ENCODE data around the gene TMEM272. TPM values are rescaled to one million over a fixed set of nuclear protein-coding genes. Genes with fewer than 3 reads are reported as not detected.

TMEM272 gene
- total and polyA plus RNA-seq, 2 of the 13 experiments (the other 11 are each of a cell fraction or from before 2014, with no cell fraction given), result 0.37 to 0.62 TPM

DNA sequence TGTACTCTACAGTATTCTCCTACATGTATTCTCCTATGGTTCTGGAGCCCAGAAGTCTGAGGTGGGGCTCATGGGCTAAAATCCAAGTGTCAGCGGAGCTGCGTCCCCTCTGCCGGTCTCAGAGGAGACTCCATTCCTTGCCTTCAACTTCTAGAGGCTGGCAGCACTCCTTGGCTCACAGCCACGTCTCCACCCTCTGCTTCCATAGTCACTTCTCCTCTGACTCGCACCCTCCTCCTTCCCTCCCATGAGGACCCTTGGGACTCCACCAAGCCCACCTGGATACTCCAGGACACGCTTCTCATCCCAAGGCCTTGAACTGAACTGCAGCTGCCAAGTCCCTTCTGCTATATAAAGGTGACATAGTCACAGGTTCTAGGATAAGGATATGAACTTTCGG, 68.8 kb downstream of the TMEM272 start:
- POLR2A ChIA-PET, result no interaction called here
- no peak overlapping the region for H3K27ac ChIP-seq (ENCODE audit: extremely low read length, insufficient read depth, low read length)
- CTCF ChIA-PET (ENCODE audit: low intra/inter-chr PET ratio, low total read pairs), result no interaction called here
- H2AFZ ChIP-seq (ENCODE audit: low read length), result no peak overlapping the region
- H3K79me2 ChIP-seq (ENCODE audit: insufficient read depth, low read length), result no peaks in the 10 kb centered on the region
- H4K20me1 ChIP-seq (ENCODE audit: insufficient read depth, low read length), result no peaks in the 10 kb centered on the region
- TF ChIP-seq ZNF546 (CRISPR knock-in tag; conservative IDR thresholded peaks at IDR 0.05) (no peak), RAD51 (IDR thresholded peaks at IDR 0.05; ENCODE audit: borderline replicate concordance) (no peak), KDM2A (CRISPR knock-in tag; IDR thresholded peaks at IDR 0.05; ENCODE audit: borderline replicate concordance, low read depth) (no peak), RFX1 (IDR thresholded peaks at IDR 0.05) (no peak), CTCF (CRISPR knock-in tag; IDR thresholded peaks at IDR 0.05) (no peak), TARDBP (CRISPR knock-in tag; IDR thresholded peaks at IDR 0.05) (no peak), THAP7 (CRISPR knock-in tag; IDR thresholded peaks at IDR 0.05) (no peak), SALL2 (CRISPR knock-in tag; IDR thresholded peaks at IDR 0.05) (no peak), ZNF44 (CRISPR knock-in tag; IDR thresholded peaks at IDR 0.05) (no peak), ATF2 (CRISPR knock-in tag; IDR thresholded peaks at IDR 0.05) (no peak), ARNTL (CRISPR knock-in tag; IDR thresholded peaks at IDR 0.05) (no peak), SUZ12 (IDR thresholded peaks at IDR 0.05; ENCODE audit: low read depth, low read length) (no peak), TEAD2 (CRISPR knock-in tag; IDR thresholded peaks at IDR 0.05) (no peak)
- no peaks in the 10 kb centered on the region for H3K27me3 ChIP-seq (ENCODE audit: control insufficient read depth in 1 of 2, insufficient read depth in 2 of 2, low read length in 2 of 2)
- WGBS (ENCODE audit: low lambda C conversion rate), result 93% methylated on average over 7 of the region's 7 CpGs
- H3K9ac ChIP-seq (ENCODE audit: insufficient read depth, low read depth, low read length), result no peak overlapping the region
- no peak overlapping the region for H3K4me3 ChIP-seq (replicated peaks in 1 of 3; ENCODE audit: insufficient read depth in 1 of 3, low read depth in 2 of 3, low read length in 3 of 3)
- H3K4me2 ChIP-seq (ENCODE audit: low read depth, low read length), result no peak overlapping the region
- no TSS peak for BruUV-seq (replicated peaks)
- no peaks in the 10 kb centered on the region for H3K9me3 ChIP-seq (ENCODE audit: low read length)
- in situ Hi-C loops (cut with HindIII; ENCODE audit: extremely low pct_ligation_motif_present, low pct_unique_long_range_greater_than_20kb) (no loop called here), intact Hi-C loops (cut with micrococcal nuclease; ENCODE audit: unreplicated experiment) (no loop called here)
- DNase-seq (ENCODE audit: low spot score), result no peak
- no peaks in the 10 kb centered on the region for H3K36me3 ChIP-seq (replicated peaks in 1 of 2; ENCODE audit: control insufficient read depth in 1 of 2, insufficient read depth in 2 of 2, low read length in 2 of 2)
- ATAC-seq, result no peak
- FAIRE-seq, result no peak
- H3K4me1 ChIP-seq (ENCODE audit: insufficient read depth, low read length), result no peaks in the 10 kb centered on the region; the same call in none of the 2 replicates

Data from HepG2 (cell line).